Endothelial cell of umbilical vein (primary cell): Measurements from ENCODE around the gene DISP2.

Source experiments
- EZH2 ChIP-seq: IDR thresholded peaks from 2 replicates; pipeline ENCODE4 v1.6.1; 2012; ENCODE audit warnings: borderline replicate concordance, low read depth, mild to moderate bottlenecking, moderate library complexity, low read length, inconsistent platforms; ENCODE audit not compliant: severe bottlenecking
- FOS ChIP-seq: IDR thresholded peaks from 2 replicates; pipeline ENCODE4 v1.6.1; 2011; ENCODE audit warnings: mild to moderate bottlenecking, low read length, moderate library complexity, borderline replicate concordance; ENCODE audit not compliant: insufficient read depth
- GATA2 ChIP-seq: IDR thresholded peaks from 2 replicates; pipeline ENCODE4 v1.7.0; 2011; ENCODE audit warnings: low read depth, mild to moderate bottlenecking, moderate library complexity, mixed read lengths, low read length; ENCODE audit not compliant: insufficient read length, insufficient read depth
- POLR2A ChIP-seq: IDR thresholded peaks from 2 replicates; pipeline ENCODE4 v1.6.1; 2012; ENCODE audit warnings: low read depth, mild to moderate bottlenecking, control low read depth, low read length
- POLR2AphosphoS5 ChIP-seq: IDR thresholded peaks from 2 replicates; pipeline ENCODE4 v1.6.1; 2012; ENCODE audit warnings: low read depth, mild to moderate bottlenecking, control low read depth, low read length, moderate library complexity; ENCODE audit not compliant: insufficient read depth
- TF ChIP-seq, protein P1 (sequence below), 2 donors: IDR thresholded peaks; 1 replicate in 1 of 2; 2 replicates in 1 of 2; pipeline ENCODE4 v1.5.1; 2011; ENCODE audit warnings: low read length in 2 of 2, mild to moderate bottlenecking in 2 of 2, moderate library complexity in 2 of 2, control low read depth in 1 of 2, inconsistent platforms in 1 of 2, low read depth in 1 of 2; ENCODE audit not compliant: insufficient read depth in 1 of 2; ENCODE audit errors: extremely low read depth in 1 of 2

DNA sequence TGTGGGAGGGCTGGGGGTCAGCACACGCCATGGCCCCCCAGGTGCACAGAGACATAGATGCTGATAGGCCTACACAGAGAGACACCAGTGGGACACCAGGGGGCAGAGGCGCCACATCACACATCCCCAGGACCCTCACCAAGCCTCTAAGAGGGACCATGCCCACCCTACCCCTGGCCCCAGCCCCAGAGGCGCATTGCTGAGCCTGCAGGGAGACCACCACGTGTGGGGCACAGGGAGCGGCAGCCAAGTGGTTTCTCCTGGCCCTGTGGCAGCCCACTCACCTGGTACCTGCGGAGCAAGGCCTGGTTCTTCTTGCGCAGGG is 18.4 kb upstream of the DISP2 start:
- TF ChIP-seq, protein P1, sequence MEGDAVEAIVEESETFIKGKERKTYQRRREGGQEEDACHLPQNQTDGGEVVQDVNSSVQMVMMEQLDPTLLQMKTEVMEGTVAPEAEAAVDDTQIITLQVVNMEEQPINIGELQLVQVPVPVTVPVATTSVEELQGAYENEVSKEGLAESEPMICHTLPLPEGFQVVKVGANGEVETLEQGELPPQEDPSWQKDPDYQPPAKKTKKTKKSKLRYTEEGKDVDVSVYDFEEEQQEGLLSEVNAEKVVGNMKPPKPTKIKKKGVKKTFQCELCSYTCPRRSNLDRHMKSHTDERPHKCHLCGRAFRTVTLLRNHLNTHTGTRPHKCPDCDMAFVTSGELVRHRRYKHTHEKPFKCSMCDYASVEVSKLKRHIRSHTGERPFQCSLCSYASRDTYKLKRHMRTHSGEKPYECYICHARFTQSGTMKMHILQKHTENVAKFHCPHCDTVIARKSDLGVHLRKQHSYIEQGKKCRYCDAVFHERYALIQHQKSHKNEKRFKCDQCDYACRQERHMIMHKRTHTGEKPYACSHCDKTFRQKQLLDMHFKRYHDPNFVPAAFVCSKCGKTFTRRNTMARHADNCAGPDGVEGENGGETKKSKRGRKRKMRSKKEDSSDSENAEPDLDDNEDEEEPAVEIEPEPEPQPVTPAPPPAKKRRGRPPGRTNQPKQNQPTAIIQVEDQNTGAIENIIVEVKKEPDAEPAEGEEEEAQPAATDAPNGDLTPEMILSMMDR (IDR thresholded peaks at IDR 0.05; ENCODE audit: extremely low read depth in 1 of 2, insufficient read depth in 1 of 2, low read depth in 1 of 2, low read length in 2 of 2): peak in 1 of 2 donors; percentile 29
- TF ChIP-seq POLR2AphosphoS5 (no peak), POLR2A (no peak), GATA2 (no peak), EZH2 (no peak), FOS (no peak)
